Activated T-cell treated with anti-CD3 and anti-CD28 coated beads, Interleukin-2, amount 50 U/mL, for 1 hour (primary cell): ENCODE results near the gene SETD6.
"Not testable (repeated sequence)": the region's sequence is repeated elsewhere in the genome, so short reads cannot be mapped to it uniquely, and the experiment has no call there.

ENCODE experiments used
- DNase-seq: peaks from one replicate; pipeline ENCODE4 v3.0.0-alpha.2; 2020

The SETD6 gene

GRCh38 chr16:58548378-58548777 is 33.1 kb downstream of the SETD6 start:
- DNase-seq: no peak

GRCh38 chr16:58551496-58551895 is 36.2 kb downstream of the SETD6 start:
- no peak for DNase-seq

GRCh38 chr16:58556678-58557077 is 41.4 kb downstream of the SETD6 start:
- no peak for DNase-seq

GRCh38 chr16:58563235-58563634 is 47.9 kb downstream of the SETD6 start:
- DNase-seq: no peak

- DNase-seq: no peak
Observed at GRCh38 chr16:58563775-58564174, 48.5 kb downstream of the SETD6 start.

GRCh38 chr16:58565697-58566096 is 50.4 kb downstream of the SETD6 start:
- not testable (repeated sequence) for DNase-seq
